GM21515 (cell line): Measurements from ENCODE around the gene TMEM50A.
"Not testable (repeated sequence)": the region's sequence is repeated elsewhere in the genome, so short reads cannot be mapped to it uniquely, and the experiment has no call there.

Experiments used
- ATAC-seq: cut with Tn5 transposase; IDR thresholded peaks from one replicate; pipeline ENCODE4 v1.9.1; 2021; ENCODE audit not compliant: unreplicated experiment

TMEM50A gene

DNA sequence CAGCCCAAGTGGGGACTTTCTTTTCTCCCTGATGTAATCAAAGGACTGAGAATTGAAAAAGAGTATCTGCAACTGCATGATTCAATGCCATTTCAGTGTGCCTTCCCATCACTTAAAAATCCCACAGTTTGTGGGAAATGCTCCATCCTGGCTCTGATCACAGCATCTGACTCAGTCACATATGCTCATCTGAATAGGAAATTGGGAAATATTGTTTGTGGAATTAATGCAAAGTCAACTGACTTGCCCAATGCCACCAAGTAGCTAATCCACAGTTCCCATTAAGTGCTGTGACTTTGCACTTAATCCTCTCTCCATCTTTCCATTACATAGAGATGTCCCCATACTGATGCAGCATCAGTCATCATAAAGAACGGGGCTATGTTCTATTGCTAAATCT is 45.0 kb downstream of the TMEM50A start:
- ATAC-seq, result not testable (repeated sequence)

DNA sequence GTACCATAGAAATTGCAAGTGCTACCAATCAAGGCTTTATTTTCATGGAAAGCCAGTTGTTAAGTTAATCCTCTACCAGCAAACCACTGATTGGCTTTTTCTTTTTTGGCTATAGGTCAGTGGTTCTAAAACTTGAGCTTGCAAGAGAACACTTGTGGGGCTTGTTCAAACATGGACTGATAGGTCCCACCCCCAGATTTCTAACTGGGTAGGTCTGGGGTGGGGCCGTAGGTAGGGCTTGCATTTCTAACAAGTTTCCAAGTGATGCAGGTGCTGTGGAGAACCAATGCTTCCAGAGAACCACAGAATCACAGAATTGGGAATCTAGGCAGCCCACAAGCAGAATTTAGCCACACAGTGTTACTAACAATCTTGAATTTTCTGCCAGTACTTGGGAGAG is 45.7 kb downstream of the TMEM50A start:
- not testable (repeated sequence) for ATAC-seq

DNA sequence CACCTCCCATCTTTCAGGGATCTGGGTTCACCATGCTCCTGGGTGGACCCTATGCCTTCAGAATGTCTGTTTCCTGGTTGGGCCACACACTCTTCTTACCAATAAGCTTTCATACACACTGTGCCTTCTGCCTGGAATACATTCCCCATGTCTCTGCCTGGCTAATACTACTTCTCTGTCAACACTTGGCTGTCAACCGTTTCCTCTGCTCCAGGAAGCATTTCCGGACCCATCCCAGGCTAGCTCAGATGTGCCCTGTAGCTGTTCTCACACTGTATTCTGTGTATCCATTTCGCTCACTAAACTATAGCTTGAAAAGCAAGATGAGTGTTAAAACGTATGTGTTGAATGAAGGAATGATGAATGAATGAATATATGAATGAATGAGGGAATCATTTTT is 49.0 kb downstream of the TMEM50A start:
- not testable (repeated sequence) for ATAC-seq

DNA sequence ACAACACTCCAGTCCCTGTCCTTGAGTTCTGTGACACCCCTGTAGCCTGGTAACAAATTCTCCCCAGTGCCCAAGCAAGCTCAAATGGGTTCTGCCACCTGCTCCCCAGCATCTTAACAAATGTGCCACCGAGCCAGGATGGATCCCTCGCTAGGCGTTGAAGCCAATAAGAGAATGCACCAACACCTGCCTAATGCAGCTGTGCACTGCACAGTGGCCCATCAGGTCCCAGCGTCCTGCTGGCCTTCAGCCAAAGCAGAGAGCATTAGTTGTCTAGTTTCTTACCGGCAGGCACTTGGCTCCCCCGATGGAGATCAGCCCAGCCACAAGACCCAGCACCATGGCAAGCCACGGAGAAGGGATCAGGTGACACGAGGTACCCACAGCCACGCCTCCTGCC is 50.6 kb downstream of the TMEM50A start:
- not testable (repeated sequence) for ATAC-seq

DNA sequence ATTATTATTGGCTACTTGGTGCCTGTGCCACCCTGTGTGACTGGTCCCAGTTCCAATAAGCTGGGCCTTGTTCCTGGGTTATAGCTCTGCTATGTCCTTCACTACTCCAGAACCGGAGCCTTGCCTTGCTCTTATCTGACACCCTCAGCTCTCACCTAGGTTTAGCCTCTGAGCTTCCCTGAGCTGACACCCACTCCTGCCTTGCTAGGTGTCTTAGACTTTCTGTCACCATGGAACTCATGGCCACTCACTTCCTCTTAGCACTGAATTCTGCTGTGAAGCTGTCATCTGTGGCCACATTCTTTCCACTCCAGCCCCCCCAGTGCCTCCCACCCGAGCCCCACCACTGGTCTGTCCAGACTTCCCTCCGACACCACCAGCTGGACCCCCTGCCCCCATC is 51.6 kb downstream of the TMEM50A start:
- not testable (repeated sequence) for ATAC-seq

DNA sequence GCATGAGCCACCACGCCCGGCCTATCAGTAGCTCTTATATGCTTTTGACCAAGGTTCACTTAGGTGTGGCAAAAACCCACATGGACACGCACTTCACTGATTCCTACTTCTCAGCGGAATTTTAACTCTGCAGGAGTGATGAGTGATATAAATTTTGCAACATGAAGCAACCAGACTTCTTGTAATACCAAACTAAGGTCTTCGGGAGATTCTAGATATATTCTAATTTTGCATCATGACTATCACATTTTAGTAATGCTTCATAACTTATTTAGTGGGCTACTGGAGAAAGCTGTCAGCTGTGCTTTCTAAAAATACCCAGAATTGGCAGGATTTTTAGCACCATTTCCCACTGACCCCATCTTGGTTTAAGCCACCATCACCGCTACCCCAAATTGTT is 54.7 kb downstream of the TMEM50A start:
- no peak for ATAC-seq

DNA sequence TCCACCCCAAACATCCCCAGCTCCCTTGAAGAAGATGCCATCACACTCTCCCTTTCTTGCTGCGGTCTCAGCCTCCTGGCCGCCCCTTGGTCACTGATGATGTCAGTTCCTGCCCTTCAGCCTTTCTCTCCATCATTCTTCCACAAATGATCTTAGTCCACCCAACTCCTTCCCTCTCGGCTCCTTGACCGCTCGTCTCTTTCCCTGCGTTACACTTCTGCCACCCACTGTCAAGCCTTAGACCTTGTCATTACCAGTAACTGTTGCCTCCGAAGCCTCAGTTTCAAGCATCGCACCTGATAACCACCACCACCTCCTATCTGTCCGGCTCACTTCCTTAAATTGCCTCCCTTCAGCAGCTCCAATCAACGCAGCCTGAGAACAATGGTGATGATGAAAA is 59.4 kb downstream of the TMEM50A start:
- not testable (repeated sequence) for ATAC-seq

DNA sequence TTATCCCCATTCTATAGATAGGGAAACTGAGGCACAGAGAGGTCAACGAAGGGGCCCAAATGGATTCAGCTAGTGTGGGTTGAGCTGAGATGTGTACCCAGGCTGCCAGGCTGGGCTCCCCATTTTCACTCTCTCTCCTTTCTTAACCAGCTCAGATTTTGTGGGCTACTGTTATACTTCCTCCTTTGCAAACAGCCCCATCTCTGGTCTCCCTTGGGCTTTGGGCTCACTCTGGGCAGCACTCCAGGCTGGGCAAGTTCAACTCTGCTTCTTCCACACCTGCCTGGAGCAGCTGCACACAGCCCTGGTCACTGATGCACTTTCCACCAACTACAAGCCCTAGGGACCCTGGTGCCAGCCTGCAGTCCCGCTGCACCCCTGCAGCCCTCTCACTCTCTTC is 59.9 kb downstream of the TMEM50A start:
- ATAC-seq, result not testable (repeated sequence)

DNA sequence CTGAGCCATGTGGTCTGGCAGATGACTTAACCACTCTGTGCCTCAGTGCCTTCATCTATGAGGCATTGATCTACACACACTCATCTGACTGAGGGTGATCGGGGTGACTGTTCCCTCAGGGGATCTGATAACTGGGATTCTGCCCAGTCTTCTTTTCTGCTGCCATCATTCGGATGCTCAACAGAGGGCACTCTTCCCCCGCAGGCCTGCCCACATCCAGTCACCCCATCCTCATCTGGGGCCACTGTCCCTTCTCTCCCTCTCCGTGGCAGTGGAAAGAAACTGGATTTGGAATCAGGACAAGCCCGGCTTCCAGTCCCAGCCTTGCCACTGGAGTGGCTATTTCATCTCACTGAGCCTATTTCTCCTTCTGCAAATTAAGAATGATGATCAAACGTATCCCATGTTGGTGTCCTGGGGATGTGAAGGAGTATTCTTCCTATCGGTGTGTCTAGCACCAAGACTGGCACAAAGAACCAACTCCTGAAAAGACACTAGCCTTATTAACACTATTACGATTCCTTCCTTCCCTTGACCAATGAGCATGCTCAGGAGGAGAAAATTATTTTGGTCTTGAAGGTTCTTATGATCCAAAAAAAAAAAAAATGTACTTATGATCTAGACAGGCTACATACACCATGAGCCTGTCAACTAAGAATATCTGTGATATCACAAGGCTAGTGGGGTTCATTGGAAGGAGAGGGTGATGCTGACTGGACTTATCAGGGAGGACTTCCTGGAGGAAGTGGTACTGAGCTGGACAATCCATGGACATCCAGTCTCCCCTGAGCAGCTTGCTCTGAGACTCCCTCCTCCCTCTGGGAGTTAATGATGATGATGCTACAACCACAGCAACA is 65.0 kb downstream of the TMEM50A start:
- not testable (repeated sequence) for ATAC-seq

DNA sequence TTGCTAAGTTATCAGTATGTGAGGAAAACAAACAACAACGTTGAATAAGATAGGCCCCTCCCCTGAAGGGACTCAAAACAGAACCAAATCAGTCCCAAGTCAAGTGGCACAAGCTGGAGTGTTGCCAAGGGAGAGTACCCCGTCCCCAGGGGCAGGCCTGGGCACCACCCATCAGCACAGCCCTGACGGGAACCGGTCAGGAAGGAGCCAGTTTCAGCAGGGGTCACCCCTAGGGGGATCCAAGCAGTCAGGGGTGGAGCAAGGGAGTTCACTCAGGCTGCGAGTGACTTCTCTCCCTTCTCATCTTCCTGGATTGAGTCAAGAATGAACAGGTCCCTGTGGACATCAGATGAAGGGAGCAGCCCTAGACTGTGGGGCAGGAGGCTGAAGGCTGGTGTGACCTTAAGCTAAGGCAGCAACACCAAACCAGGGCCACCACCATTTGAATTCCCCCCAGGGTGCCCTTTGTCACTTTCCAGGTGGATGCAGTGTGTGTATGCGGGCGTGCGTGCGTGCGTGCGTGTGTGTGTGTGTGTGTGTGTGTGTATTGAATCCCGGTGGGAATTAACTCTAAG is 67.7 kb downstream of the TMEM50A start:
- ATAC-seq, result not testable (repeated sequence)

DNA sequence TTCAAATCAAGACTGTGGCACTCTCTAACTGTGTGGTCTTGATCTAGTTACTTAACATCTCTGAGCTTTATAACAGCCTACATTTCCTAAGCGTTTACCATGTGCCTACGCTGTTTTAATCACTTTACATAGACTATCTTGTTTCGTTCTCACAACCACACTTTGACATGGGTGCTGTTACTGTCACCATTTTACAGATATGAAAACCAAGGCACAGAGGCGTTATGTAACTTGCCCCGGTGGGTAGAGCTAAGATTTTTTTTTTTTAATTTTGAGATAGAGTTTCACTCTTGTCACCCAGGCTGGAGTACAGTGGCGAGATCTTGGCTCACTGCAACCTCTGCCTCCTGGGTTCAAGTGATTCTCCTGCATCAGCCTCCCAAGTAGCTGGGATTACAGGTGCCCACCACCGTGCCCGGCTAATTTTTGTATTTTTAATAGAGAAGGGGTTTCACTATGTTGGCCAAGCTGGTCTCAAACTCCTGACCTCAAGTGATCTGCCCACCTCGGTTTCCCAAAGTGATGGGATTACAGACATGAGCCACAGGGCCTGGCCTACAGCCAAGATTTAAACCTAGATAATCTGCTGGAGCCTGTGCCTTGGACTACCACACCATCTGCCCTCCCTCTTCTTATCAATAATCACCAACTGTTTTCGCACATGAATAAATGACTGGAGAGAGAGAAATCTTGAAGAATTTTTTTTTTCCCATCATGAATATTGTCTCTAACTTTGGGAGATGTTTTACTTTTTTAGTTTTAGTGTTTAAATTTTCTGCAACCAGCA is 71.7 kb downstream of the TMEM50A start:
- ATAC-seq, result not testable (repeated sequence)
